Epithelial cell of proximal tubule (primary cell): ENCODE data around the gene TGFBR3. TPM values are rescaled to one million over a fixed set of nuclear protein-coding genes. Genes with fewer than 3 reads are reported as not detected.

ENCODE experiments used
- DNase-seq: peaks from one replicate; pipeline ENCODE4 v3.0.0-alpha.2; 2011; ENCODE audit warnings: low read depth
- H3K4me3 ChIP-seq: 2 replicates; pipeline ENCODE4 v1.5.1; 2011; ENCODE audit warnings: low read depth, mild to moderate bottlenecking, low read length
- total RNA-seq: library from RNA; depleted of rRNA; stranded (reverse); fragments of >200 nt; gene quantifications from 2 replicates; pipeline ENCODE4 v1.2.3, GENCODE V29; 2015
- TF ChIP-seq, protein P1 (sequence below): conservative IDR thresholded peaks from 2 replicates; pipeline ENCODE4 v1.5.1; 2012; ENCODE audit warnings: low read depth, mild to moderate bottlenecking, low read length

TGFBR3 gene
- total RNA-seq, 1 donor from 2014 or later, result 6.9 TPM

DNA sequence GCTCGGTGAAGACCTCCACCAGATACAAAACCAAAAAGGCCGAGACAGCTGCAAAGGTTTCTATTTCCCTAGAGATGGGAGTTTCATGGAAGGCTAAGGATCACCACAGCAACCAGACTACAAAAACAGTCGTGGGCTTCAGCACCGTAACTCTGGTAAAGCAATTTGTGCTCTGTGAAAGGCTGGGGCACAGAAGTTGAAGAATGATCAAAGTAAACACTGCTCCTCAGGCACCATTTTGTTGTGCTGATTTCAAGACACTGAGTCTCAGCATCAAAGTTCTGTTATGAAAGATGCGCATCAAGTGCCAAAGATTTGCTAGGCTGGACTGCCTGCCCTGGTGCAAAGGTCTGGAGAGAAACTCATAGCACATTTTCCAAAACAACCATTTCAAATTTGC lies 116.2 kb downstream of the TGFBR3 start:
- TF ChIP-seq, protein P1, sequence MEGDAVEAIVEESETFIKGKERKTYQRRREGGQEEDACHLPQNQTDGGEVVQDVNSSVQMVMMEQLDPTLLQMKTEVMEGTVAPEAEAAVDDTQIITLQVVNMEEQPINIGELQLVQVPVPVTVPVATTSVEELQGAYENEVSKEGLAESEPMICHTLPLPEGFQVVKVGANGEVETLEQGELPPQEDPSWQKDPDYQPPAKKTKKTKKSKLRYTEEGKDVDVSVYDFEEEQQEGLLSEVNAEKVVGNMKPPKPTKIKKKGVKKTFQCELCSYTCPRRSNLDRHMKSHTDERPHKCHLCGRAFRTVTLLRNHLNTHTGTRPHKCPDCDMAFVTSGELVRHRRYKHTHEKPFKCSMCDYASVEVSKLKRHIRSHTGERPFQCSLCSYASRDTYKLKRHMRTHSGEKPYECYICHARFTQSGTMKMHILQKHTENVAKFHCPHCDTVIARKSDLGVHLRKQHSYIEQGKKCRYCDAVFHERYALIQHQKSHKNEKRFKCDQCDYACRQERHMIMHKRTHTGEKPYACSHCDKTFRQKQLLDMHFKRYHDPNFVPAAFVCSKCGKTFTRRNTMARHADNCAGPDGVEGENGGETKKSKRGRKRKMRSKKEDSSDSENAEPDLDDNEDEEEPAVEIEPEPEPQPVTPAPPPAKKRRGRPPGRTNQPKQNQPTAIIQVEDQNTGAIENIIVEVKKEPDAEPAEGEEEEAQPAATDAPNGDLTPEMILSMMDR, result no peak
- no peak overlapping the region for H3K4me3 ChIP-seq
- DNase-seq, result no peak

DNA sequence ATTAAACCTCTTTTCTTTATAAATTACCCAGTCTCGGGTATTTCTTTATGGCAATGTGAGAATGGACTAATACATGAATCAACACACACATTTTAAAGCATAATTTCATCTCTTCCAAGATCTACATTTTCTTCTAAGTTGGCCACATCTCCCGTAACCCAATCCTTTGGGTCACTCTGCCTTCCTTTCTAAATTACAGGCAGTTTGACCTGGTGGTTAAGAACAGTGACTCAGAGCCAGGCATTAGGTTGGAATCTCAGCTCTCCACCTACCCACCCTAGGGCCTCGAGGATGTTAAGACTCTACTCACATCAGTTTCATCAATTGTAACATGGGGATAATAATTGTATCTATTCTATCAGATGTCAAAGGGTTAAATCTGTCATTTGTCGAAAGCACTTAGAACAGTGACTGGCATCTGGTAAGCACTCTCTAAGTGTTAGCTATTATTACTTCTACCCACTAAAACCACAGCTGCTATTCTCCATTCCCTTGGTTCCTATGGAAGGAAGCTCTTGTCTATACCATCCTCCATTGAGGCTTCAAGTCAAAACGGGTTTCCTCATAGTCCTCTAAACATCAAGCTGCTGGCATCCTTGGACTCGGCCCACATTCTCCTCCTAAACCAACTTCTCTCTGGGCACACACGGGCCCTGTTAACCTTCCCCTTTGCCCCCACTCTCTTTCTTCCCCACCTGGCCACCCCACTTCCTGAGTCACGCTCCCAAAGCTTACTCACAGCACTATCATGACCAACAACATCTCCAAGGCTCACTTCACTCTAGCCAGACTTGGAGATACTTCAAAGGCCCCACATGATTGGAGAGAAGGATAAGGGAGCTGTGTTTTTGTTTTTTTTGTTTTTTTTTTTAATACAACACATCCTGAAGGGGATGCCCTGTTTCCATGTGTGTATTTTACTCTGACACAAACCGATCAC lies 116.9 kb downstream of the TGFBR3 start:
- H3K4me3 ChIP-seq, result no peak overlapping the region
- TF ChIP-seq, protein P1, result no peak
- DNase-seq, result no peak

DNA sequence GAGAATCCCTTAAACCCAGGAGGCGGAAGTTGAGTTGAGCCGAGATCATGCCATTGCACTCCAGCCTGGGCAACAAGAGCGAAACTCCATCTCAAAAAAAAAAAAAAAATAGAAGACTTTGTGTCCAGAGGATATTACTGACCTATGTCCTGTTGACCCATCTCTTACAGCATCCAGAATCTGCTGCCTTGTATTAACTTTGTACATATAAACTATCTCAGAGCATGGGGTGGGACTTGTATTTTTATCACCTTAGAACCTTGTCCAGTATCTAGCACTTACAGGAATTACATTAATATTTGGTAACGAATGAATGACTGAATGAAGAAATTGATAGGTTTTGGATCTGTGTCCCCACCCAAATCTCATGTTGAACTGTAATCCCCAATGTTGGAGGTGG lies 117.8 kb downstream of the TGFBR3 start:
- no peak for DNase-seq
- TF ChIP-seq, protein P1, result no peak
- no peak overlapping the region for H3K4me3 ChIP-seq

DNA sequence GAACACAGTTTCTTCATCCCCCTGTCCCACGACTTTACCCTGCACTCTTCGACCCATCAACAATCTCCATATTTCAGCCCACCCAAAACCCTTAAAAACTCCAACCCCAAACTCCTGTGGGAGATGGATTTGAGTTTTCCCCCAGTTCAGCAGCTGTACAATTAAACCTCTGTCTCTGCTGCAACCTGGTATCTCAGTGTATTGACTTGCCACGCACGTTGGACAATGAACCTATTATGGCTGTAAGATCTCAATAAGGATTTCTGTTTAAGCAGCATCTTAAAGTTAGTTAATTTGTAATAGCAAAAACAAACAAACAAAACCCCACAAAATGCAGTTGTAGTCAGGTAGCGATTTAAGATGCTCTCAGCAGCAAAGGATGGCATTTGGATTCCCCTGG lies 119.1 kb downstream of the TGFBR3 start:
- DNase-seq, result no peak
- H3K4me3 ChIP-seq, result no peak overlapping the region
- TF ChIP-seq, protein P1, result no peak

DNA sequence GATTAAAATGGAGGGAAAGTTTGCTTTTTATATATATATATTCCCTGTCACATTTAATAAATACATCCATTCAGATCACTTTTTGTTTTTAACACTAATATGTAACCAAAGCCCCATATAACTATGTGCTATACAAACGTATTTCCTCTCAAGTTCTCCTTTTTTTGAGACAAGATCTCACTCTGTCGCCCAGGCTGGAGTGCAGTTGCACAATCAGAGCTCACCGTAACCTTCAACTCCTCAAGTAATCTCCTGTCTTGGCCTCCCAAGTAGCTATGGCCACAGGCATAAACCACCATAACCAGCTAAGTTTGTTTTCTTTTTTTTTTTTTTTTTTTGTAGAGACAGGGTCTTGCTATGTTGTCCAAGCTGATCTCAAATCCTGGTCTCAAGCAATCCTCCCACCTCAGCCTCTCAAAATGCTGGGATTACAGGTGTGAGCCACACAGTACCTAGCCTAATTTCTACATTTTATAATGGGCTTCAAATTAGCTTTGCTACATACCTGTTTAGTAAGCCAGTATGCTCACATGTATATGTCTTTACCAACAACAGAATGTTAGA lies 120.0 kb downstream of the TGFBR3 start:
- H3K4me3 ChIP-seq, result no peak overlapping the region
- TF ChIP-seq, protein P1, result no peak
- no peak for DNase-seq

DNA sequence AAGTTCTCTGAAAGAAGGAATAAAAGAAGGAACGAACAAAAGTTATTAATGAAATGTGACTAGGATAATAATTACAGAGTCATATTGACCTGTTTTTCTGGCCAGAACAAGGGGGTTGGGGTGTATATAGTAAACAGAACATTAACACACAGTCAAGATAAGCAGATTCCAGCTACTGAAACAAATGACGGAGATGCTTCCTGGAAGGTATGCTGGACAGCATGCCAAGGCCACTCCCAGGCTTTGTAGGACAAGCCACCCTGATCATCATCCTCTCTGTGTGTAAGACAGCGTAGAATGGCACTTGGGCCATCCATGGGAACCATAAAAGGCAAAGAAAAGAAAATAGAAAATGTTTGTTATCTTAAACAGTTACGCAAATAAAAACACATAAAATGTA lies 120.7 kb downstream of the TGFBR3 start:
- TF ChIP-seq, protein P1, result no peak
- DNase-seq, result no peak
- H3K4me3 ChIP-seq, result no peak overlapping the region
